ENCODE data around the gene TOR3A. TPM values are rescaled to one million over a fixed set of nuclear protein-coding genes. Genes with fewer than 3 reads are reported as not detected.

Gene TOR3A
- total RNA-seq, 2 donors from 2014 or later: 37.4 to 69.2 TPM

DNA sequence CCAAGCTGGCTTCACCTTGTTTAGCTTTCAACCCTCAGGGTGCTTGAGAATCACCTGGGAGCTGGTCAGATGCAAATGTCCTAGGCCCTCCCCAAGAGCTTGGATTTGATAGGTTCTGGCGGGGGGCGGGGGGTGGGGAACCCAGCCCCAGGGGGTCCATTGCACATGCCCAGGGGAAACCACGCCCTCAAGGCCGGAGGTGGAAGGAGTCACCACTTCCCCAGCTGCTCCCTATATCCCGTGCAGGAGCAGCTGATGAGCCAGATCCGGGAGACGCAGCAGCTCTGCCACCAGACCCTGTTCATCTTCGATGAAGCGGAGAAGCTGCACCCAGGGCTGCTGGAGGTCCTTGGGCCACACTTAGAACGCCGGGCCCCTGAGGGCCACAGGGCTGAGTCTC is 5.8 kb downstream of the TOR3A start:
- H3K36me3 ChIP-seq: peaks cover 3% of the 10 kb centered on the region
- ATAC-seq (ENCODE audit: insufficient number of reproducible peaks, low FRiP score, low read depth): no peak
- H3K4me1 ChIP-seq (ENCODE audit: control insufficient read depth in 1 of 2, low read depth in 2 of 2): peaks cover 13 to 36% of the 10 kb centered on the region in 2 donors
- no peaks in the 10 kb centered on the region for H3K9me3 ChIP-seq
- TF ChIP-seq, protein P1, sequence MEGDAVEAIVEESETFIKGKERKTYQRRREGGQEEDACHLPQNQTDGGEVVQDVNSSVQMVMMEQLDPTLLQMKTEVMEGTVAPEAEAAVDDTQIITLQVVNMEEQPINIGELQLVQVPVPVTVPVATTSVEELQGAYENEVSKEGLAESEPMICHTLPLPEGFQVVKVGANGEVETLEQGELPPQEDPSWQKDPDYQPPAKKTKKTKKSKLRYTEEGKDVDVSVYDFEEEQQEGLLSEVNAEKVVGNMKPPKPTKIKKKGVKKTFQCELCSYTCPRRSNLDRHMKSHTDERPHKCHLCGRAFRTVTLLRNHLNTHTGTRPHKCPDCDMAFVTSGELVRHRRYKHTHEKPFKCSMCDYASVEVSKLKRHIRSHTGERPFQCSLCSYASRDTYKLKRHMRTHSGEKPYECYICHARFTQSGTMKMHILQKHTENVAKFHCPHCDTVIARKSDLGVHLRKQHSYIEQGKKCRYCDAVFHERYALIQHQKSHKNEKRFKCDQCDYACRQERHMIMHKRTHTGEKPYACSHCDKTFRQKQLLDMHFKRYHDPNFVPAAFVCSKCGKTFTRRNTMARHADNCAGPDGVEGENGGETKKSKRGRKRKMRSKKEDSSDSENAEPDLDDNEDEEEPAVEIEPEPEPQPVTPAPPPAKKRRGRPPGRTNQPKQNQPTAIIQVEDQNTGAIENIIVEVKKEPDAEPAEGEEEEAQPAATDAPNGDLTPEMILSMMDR (IDR thresholded peaks at IDR 0.05): no peak
- DNase-seq (ENCODE audit: low spot score): no peak
- H3K27ac ChIP-seq: no peak overlapping the region
- H3K27me3 ChIP-seq (replicated peaks; ENCODE audit: insufficient read depth): no peaks in the 10 kb centered on the region
- H3K4me3 ChIP-seq: no peak overlapping the region

DNA sequence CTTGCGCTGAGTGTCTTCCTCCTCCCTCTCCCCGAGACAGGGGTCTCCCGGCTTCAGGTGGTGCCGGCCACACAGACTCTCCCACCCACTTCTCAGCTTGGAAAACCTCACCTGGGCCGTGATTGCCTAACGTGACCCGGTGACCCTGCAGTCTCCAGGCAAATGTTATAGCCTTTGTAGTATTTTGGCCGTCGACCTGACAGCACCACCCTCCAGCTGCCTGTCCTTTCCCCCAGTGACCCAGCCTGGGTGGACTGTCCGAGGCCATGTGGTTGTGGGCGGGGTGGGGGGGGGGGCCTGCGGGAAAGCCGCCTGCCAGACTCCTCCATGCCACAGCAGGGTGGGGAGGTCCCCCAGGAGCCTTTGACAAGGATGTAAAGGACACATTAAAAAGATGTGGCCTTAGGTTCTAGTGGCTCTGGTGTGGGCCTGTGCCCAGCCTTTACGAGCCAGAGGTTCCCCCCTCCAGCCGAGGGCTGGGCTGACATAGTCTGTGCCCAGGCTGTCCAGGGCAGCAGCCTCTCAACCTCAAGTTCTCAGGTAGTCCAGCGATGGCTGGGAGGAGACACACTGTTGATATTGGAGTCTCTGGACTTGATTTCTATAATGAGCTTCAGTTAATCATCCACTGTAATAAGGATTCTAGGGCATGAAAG is 8.1 kb downstream of the TOR3A start:
- H3K4me1 ChIP-seq (ENCODE audit: control insufficient read depth in 1 of 2, low read depth in 2 of 2): peaks cover 13 to 29% of the 10 kb centered on the region in 2 donors
- no peaks in the 10 kb centered on the region for H3K9me3 ChIP-seq
- peaks cover 26% of the 10 kb centered on the region for H3K36me3 ChIP-seq
- peak overlapping the region; percentile 45 to 74 for H3K27ac ChIP-seq
- H3K27me3 ChIP-seq (replicated peaks; ENCODE audit: insufficient read depth): no peaks in the 10 kb centered on the region
- no peak for ATAC-seq (ENCODE audit: insufficient number of reproducible peaks, low FRiP score, low read depth)
- DNase-seq (ENCODE audit: low spot score): no peak
- TF ChIP-seq, protein P1 (IDR thresholded peaks at IDR 0.05): no peak
- H3K4me3 ChIP-seq: no peak overlapping the region

DNA sequence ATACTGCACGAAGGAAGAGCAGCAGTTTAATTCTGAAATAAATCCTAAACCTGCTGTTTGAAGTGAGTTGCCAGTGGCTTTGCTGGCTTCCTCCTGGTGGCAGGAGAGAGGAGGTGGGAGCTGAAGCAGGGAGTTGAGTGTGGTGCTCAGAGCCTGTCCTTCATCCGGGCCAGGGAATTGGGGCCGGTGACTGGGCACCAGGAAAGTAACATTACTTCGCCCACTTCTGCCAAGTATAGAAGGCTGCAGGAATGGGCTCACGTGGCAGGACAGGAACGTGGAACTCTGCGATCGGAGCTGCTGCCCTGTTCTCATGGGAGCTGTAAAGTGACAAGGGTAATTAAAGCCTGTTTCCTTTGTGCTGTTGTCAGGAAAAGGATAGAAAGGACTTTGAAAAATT is 8.7 kb downstream of the TOR3A start:
- ATAC-seq (ENCODE audit: insufficient number of reproducible peaks, low FRiP score, low read depth) (peak; percentile 71), DNase-seq (ENCODE audit: low spot score) (no peak)
- H3K27me3 ChIP-seq (replicated peaks; ENCODE audit: insufficient read depth): no peaks in the 10 kb centered on the region
- H3K4me1 ChIP-seq (ENCODE audit: control insufficient read depth in 1 of 2, low read depth in 2 of 2): peaks cover 13 to 29% of the 10 kb centered on the region in 2 donors
- no peak overlapping the region for H3K4me3 ChIP-seq
- peak overlapping the region; percentile 45 to 74 for H3K27ac ChIP-seq
- TF ChIP-seq, protein P1 (IDR thresholded peaks at IDR 0.05): peak; percentile 58
- peaks cover 26% of the 10 kb centered on the region for H3K36me3 ChIP-seq
- H3K9me3 ChIP-seq: no peaks in the 10 kb centered on the region

DNA sequence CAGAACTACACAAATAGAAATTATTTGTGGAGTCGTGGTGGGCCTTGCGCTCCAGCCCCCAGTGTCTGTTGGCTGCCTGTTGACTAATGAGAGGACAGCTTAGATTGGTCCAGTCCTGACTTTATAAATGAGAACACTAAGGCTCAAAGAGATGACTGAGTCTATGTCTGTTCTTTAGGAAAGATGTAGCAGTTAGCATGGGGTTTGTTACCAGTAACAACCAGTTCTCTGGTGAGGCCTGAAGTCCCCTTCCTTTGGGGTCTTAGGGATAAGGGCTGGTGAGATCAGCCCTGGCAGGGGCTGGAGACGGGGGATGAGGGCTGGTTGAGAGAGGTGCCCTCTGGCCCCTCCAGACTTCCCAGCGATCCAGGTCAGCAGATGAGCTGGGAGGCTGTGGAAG is 9.1 kb downstream of the TOR3A start:
- DNase-seq (ENCODE audit: low spot score) (no peak), ATAC-seq (ENCODE audit: insufficient number of reproducible peaks, low FRiP score, low read depth) (peak; percentile 21)
- peak overlapping the region; percentile 45 to 74 for H3K27ac ChIP-seq
- no peak overlapping the region for H3K4me3 ChIP-seq
- H3K4me1 ChIP-seq (ENCODE audit: control insufficient read depth in 1 of 2, low read depth in 2 of 2): peaks cover 13 to 29% of the 10 kb centered on the region in 2 donors
- no peaks in the 10 kb centered on the region for H3K9me3 ChIP-seq
- H3K36me3 ChIP-seq: peaks cover 26% of the 10 kb centered on the region
- TF ChIP-seq, protein P1 (IDR thresholded peaks at IDR 0.05): no peak
- H3K27me3 ChIP-seq (replicated peaks; ENCODE audit: insufficient read depth): no peaks in the 10 kb centered on the region

DNA sequence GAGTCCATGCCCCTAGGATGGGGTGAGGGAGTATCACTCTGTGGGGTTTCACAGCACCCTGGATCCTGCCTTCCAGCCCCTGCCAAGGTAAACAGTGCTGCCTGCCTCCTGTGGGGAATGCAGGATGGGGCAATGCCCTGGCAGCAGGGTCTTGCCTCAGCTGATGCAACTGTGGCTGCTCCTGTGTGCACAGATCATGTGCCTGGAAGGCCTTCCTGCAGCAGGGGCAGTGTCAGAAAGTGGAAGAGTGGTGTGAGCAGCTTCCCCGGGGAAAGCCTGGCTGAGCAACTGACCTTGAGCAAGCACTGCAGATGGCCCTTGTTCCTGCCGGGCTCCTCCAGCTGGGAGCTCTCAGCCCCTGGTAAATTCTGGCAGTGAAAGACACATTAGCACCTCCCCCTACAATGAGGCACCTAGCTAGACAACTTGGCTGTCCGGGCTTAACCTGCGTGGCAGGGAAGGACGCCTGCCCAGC is 9.9 kb downstream of the TOR3A start:
- H3K36me3 ChIP-seq: peaks cover 26% of the 10 kb centered on the region
- no peaks in the 10 kb centered on the region for H3K9me3 ChIP-seq
- TF ChIP-seq, protein P1 (IDR thresholded peaks at IDR 0.05): no peak
- no peak overlapping the region for H3K4me3 ChIP-seq
- H3K4me1 ChIP-seq (ENCODE audit: control insufficient read depth in 1 of 2, low read depth in 2 of 2): peaks cover 13 to 29% of the 10 kb centered on the region in 2 donors
- no peaks in the 10 kb centered on the region for H3K27me3 ChIP-seq (replicated peaks; ENCODE audit: insufficient read depth)
- DNase-seq (ENCODE audit: low spot score) (no peak), ATAC-seq (ENCODE audit: insufficient number of reproducible peaks, low FRiP score, low read depth) (no peak)
- peak overlapping the region; percentile 45 to 74 for H3K27ac ChIP-seq

All from thoracic aorta (tissue), 2 donors.